GM13976 (cell line): Measurements from ENCODE around the gene EDARADD.

Experiments used
- DNase-seq: peaks from one replicate; pipeline ENCODE4 v3.0.0; 2012; ENCODE audit warnings: low spot score
- in situ Hi-C: fragments of 300-500 bp; cut with MboI; formaldehyde crosslinking; loops from one replicate; pipeline ENCODE4 v1.12.0; 2022; ENCODE audit warnings: low sequenced_read_pairs, mixed read lengths, inconsistent platforms; ENCODE audit not compliant: unreplicated experiment
- TF ChIP-seq, protein P1 (sequence below): IDR thresholded peaks from 2 replicates; pipeline ENCODE4 v1.5.1; 2012; ENCODE audit warnings: borderline replicate concordance, mild to moderate bottlenecking; ENCODE audit not compliant: insufficient read depth; ENCODE audit errors: extremely low read depth, missing control alignments, control extremely low read depth

Gene EDARADD

GRCh38 chr1:236520445-236521005, 126.4 kb downstream of the EDARADD start:
- TF ChIP-seq, protein P1, sequence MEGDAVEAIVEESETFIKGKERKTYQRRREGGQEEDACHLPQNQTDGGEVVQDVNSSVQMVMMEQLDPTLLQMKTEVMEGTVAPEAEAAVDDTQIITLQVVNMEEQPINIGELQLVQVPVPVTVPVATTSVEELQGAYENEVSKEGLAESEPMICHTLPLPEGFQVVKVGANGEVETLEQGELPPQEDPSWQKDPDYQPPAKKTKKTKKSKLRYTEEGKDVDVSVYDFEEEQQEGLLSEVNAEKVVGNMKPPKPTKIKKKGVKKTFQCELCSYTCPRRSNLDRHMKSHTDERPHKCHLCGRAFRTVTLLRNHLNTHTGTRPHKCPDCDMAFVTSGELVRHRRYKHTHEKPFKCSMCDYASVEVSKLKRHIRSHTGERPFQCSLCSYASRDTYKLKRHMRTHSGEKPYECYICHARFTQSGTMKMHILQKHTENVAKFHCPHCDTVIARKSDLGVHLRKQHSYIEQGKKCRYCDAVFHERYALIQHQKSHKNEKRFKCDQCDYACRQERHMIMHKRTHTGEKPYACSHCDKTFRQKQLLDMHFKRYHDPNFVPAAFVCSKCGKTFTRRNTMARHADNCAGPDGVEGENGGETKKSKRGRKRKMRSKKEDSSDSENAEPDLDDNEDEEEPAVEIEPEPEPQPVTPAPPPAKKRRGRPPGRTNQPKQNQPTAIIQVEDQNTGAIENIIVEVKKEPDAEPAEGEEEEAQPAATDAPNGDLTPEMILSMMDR: no peak
- no peak for DNase-seq
- in situ Hi-C loops: no loop called here

DNA sequence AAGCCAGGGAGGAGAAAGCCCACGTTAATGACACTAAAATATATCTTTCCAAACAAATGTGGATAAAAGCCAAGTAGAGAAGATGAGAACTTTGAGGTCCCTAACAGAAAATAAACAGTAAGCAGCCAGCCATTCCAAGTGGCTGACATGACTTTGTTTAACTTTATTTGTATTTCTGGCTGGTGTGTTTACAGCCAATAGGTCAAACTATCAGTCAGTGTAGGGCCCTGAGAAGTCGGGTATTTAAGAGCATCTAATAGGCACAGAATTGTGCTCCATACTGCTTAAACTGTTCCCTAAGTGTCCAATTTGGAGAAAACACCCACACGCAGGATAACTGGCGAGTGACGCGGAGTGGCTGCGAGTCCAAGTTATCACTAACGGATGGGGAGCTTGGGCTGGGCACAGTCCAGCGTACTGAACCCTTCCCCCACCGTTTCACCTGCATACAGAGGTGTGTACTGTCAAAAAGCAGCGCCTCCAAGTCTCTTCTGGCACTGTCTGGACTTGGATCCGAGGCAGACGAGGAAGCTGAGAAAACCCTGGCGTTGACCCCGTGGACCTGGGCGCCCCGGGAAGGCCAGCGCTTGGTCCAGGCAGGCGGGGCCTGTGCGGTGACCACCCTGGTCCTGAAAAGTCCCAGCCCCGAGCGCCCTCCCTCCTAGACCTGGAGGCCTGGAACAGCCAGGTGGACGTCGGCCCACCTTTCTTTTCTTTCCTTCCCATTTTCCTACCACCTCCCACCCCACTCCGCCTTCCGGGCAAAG, 129.0 kb downstream of the EDARADD start:
- in situ Hi-C loops: no loop called here
- TF ChIP-seq, protein P1: no peak
- no peak for DNase-seq

DNA sequence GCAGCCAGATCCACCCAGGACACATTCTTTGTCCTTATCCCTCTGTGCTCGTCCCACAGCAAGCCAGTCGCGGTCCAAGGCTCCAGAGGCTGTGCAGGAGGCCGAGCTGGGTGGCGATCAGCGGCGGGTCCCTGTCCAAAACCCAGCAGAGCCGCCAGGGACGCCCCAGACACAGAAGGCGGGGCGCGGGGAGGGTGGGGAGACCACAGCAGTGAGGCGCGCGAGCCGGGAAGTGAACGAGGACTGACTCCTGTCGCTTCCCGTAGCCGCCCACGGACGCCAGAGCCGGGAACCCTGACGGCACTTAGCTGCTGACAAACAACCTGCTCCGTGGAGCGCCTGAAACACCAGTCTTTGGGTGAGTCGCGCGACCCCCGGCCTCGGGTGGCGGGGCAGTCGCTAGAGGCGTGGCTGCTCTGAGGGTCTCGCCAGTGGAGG, 129.6 kb downstream of the EDARADD start, which contains the start of gene LGALS8:
Gene LGALS8, plus strand, starts transcription at position 279 of the 438 bp plus-strand sequence. CDS start 2,089 bp downstream, outside the sequence.
- peak; percentile 90 for DNase-seq
- in situ Hi-C loops: no loop called here

DNA sequence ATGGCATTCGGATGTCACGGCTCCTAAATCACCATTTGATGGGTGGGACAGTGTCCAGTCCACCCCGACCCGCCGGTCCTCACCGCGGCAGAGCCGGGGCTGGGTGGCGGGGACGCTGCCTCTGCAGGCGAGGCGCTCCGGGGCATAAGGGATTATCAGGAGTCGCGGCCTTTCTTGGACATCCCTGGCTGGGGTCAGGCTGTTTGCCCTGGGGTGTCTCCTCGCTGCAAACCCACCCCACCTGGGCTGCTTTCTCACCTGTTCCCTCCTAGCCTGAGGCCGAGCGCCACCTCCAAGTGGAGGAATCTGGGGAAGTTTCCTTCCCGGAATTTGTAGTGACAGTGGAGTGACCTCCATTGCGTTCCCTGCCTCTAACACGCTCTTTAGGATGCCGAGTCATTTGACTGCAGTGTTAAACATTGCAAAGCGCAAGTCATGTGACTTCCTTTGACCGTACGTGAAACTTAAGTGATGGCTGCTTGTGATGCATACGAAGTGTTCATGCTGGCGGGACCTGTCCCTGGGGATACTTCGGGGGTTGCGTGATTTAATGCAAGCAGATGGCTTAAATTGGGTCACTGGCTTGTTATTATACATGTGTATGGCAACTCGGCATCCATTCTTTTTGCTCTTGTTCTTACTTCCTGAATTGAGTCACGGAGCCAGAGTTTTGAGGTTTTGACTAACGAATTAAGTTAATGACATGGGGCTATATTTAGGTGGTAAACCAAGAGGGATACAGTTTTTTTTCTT, 130.2 kb downstream of the EDARADD start:
- in situ Hi-C loops: no loop called here
- peak; percentile 82 for DNase-seq
- TF ChIP-seq, protein P1: no peak

More for the DNA sequence above, 129.6 kb downstream of the EDARADD start, which contains the start of gene LGALS8:
- TF ChIP-seq, protein P1: no peak

GRCh38 chr1:236524895-236525184, 130.8 kb downstream of the EDARADD start:
- in situ Hi-C loops: no loop called here
- DNase-seq: no peak
- TF ChIP-seq, protein P1: no peak

DNA sequence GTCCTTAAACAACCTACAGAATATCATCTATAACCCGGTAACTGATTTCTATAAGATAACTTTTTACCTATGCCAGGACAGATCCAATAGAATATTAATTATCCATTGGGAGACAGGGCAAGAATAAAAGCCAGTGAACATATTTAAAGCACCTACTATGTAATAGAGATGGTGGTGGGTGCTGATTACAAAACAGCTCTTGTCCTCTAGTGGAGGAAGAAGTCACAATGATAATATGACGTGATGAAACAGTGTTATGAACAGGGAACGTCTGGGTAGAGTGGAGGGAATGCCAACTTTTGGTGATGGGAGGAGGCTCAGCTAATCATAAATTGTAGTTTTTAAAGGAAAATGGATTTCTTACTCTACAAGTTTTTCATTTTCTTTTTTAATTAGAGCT, 132.0 kb downstream of the EDARADD start:
- in situ Hi-C loops: no loop called here
- TF ChIP-seq, protein P1: no peak
- no peak for DNase-seq
